Measurements from ENCODE around the gene DPH2.

Gene DPH2

GRCh38 chr1:43978264-43978550, 8.4 kb downstream of the DPH2 start:
- POLR2A ChIA-PET: interaction anchor here (1.2 kb wide), 1 partner anchor 8 kb away, joined by 4 read pairs; the partner anchor contains the start of gene DPH2

GRCh38 chr1:43978551-43979260, 8.9 kb downstream of the DPH2 start, which contains the start of gene B4GALT2:
Gene B4GALT2, plus strand, starts transcription at chr1:43979210. Its CDS starts 1,951 bp downstream, at chr1:43981161.
- ChIA-PET CTCF (interaction anchor here (1.0 to 2.5 kb wide), 3 partner anchors 26 to 69 kb away, joined by 3 to 10 read pairs (median 4); no protein-coding TSS in a partner anchor), POLR2A (interaction anchor here (1.2 kb wide), 1 partner anchor 9 kb away, joined by 4 read pairs; the partner anchor contains the start of gene DPH2)
- TF ChIP-seq CTCF (IDR thresholded peaks at IDR 0.05; ENCODE audit: insufficient read depth, low read length, missing control alignments): no peak
- no peak for DNase-seq (ENCODE audit: low read depth, low spot score)
- H3K4me3 ChIP-seq (ENCODE audit: low read depth, low read length): peak within 1 kb of the TSS; percentile 69

More at GRCh38 chr1:43978264-43978550, 8.4 kb downstream of the DPH2 start:
- CTCF ChIA-PET: interaction anchor here (1.0 to 2.5 kb wide), 3 partner anchors 27 to 69 kb away, joined by 3 to 10 read pairs (median 4); no protein-coding TSS in a partner anchor
- DNase-seq (ENCODE audit: low read depth, low spot score): no peak
- peak overlapping the region; percentile 69 for H3K4me3 ChIP-seq (ENCODE audit: low read depth, low read length)
- TF ChIP-seq CTCF (IDR thresholded peaks at IDR 0.05; ENCODE audit: insufficient read depth, low read length, missing control alignments): no peak

- TF ChIP-seq CTCF (IDR thresholded peaks at IDR 0.05; ENCODE audit: insufficient read depth, low read length, missing control alignments): no peak
Measured at GRCh38 chr1:43979261-43979527, 9.4 kb downstream of the DPH2 start.

GRCh38 chr1:43979528-43980254, 9.9 kb downstream of the DPH2 start:
- DNase-seq (ENCODE audit: low read depth, low spot score): no peak
- H3K4me3 ChIP-seq (ENCODE audit: low read depth, low read length): peak overlapping the region; percentile 69
- ChIA-PET POLR2A (interaction anchor here (0.9 to 1.2 kb wide), 2 partner anchors 11 to 69 kb away, joined by 3 to 5 read pairs; no protein-coding TSS in a partner anchor), CTCF (interaction anchor here (1.3 kb wide), 1 partner anchor 216 kb away, joined by 6 read pairs; no protein-coding TSS in a partner anchor)
- no peak for TF ChIP-seq CTCF (IDR thresholded peaks at IDR 0.05; ENCODE audit: insufficient read depth, low read length, missing control alignments)

More at GRCh38 chr1:43979261-43979527, 9.4 kb downstream of the DPH2 start:
- H3K4me3 ChIP-seq (ENCODE audit: low read depth, low read length): peak overlapping the region; percentile 69
- POLR2A ChIA-PET: interaction anchor here (1.2 kb wide), 1 partner anchor 69 kb away, joined by 5 read pairs; no protein-coding TSS in a partner anchor
- CTCF ChIA-PET: interaction anchor here (1.3 kb wide), 1 partner anchor 216 kb away, joined by 6 read pairs; no protein-coding TSS in a partner anchor
- DNase-seq (ENCODE audit: low read depth, low spot score): no peak

- TF ChIP-seq CTCF (IDR thresholded peaks at IDR 0.05; ENCODE audit: insufficient read depth, low read length, missing control alignments): no peak
- ChIA-PET POLR2A (interaction anchor here (0.9 to 1.2 kb wide), 2 partner anchors 10 to 68 kb away, joined by 3 to 5 read pairs; no protein-coding TSS in a partner anchor), CTCF (interaction anchor here (1.3 kb wide), 1 partner anchor 217 kb away, joined by 6 read pairs; no protein-coding TSS in a partner anchor)
- H3K4me3 ChIP-seq (ENCODE audit: low read depth, low read length): peak overlapping the region; percentile 69
- DNase-seq (ENCODE audit: low read depth, low spot score): no peak
Measured at GRCh38 chr1:43980255-43981134, 10.7 kb downstream of the DPH2 start.

Data from AG04449 (cell line).